Progenitor cell of endocrine pancreas (in vitro differentiated cells): ENCODE measurements around the gene F5. TPM values are rescaled to one million over a fixed set of nuclear protein-coding genes. Genes with fewer than 3 reads are reported as not detected.

ENCODE experiments used
- DNase-seq: peaks from one replicate; pipeline ENCODE4 v3.0.0; 2021; ENCODE audit warnings: low spot score; ENCODE audit not compliant: unreplicated experiment
- H3K27ac Mint-ChIP-seq: 2 replicates; pipeline ENCODE4 v1.8.0; 2021; ENCODE audit warnings: mild to moderate bottlenecking, moderate library complexity, mixed read lengths
- H3K27me3 Mint-ChIP-seq: 2 replicates; pipeline ENCODE4 v1.8.0; 2021; ENCODE audit warnings: mixed read lengths
- H3K36me3 Mint-ChIP-seq: 2 replicates; pipeline ENCODE4 v1.8.0; 2022; ENCODE audit warnings: mixed read lengths; ENCODE audit not compliant: insufficient read depth
- H3K4me1 Mint-ChIP-seq: 2 replicates; pipeline ENCODE4 v1.8.0; 2021; ENCODE audit warnings: low read depth, mixed read lengths
- H3K4me3 Mint-ChIP-seq: 2 replicates; pipeline ENCODE4 v1.8.0; 2021; ENCODE audit warnings: low read depth, mild to moderate bottlenecking, moderate library complexity, mixed read lengths
- H3K9me3 Mint-ChIP-seq: 2 replicates; pipeline ENCODE4 v1.8.0; 2021; ENCODE audit warnings: low read depth, mixed read lengths
- total RNA-seq: library from RNA; stranded (reverse); gene quantifications from 2 replicates; pipeline ENCODE4 v1.2.1, GENCODE V29; 2021
- TF ChIP-seq, protein P1 (sequence below): fragments of 200-600 bp; sonication (generic); IDR thresholded peaks from one replicate; pipeline ENCODE4 v1.5.0; 2021; ENCODE audit warnings: antibody characterized with exemption, mild to moderate bottlenecking; ENCODE audit not compliant: unreplicated experiment

The F5 gene
- total RNA-seq, 1 donor from 2014 or later, result 2.9 TPM

DNA sequence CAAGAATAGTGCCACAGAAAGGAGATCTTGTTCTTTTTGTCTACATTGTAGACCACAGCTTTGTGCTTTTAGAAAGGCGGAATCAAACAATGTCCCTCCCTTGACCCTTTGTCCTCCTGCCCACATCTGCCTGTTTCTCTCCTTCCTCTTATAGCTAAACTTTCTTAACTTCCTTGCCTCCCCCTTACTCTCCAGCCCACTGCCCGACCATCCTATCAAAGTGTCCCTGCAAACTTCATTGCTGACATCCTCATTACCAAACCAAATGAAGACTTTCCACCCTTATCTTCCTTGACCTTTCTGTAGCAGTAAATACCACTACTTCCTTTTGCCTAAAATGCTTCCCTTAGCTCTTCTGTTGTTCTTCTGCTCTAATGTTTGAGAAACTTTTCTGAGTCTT is 38.6 kb upstream of the F5 start:
- no peak overlapping the region for H3K27ac Mint-ChIP-seq
- H3K36me3 Mint-ChIP-seq, result no peaks in the 10 kb centered on the region
- H3K4me1 Mint-ChIP-seq, result no peaks in the 10 kb centered on the region
- no peaks in the 10 kb centered on the region for H3K27me3 Mint-ChIP-seq
- no peak overlapping the region for H3K4me3 Mint-ChIP-seq
- H3K9me3 Mint-ChIP-seq, result no peaks in the 10 kb centered on the region
- TF ChIP-seq, protein P1, sequence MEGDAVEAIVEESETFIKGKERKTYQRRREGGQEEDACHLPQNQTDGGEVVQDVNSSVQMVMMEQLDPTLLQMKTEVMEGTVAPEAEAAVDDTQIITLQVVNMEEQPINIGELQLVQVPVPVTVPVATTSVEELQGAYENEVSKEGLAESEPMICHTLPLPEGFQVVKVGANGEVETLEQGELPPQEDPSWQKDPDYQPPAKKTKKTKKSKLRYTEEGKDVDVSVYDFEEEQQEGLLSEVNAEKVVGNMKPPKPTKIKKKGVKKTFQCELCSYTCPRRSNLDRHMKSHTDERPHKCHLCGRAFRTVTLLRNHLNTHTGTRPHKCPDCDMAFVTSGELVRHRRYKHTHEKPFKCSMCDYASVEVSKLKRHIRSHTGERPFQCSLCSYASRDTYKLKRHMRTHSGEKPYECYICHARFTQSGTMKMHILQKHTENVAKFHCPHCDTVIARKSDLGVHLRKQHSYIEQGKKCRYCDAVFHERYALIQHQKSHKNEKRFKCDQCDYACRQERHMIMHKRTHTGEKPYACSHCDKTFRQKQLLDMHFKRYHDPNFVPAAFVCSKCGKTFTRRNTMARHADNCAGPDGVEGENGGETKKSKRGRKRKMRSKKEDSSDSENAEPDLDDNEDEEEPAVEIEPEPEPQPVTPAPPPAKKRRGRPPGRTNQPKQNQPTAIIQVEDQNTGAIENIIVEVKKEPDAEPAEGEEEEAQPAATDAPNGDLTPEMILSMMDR, result no peak
- no peak for DNase-seq

DNA sequence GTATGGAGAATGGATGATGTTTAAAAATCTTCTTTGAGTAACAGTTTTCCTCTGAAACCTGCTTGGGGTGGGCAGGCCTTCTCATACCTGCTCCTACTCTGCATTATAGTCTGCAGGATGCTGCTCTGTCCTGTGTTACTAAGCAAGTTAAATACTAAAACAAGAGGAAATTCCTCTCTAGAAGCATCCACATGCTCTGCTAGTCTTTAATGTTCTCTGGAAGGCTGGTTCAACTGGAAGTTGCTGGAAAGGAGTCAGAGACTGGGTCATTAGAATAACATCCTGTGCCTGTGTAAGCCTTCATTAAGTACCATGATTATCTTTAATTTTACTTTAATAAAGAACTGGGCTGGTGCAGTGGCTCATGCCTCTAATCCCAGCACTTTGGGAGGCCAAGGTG is 37.8 kb upstream of the F5 start:
- H3K27me3 Mint-ChIP-seq, result no peaks in the 10 kb centered on the region
- TF ChIP-seq, protein P1, result no peak
- H3K4me1 Mint-ChIP-seq, result no peaks in the 10 kb centered on the region
- no peaks in the 10 kb centered on the region for H3K36me3 Mint-ChIP-seq
- no peak for DNase-seq
- H3K27ac Mint-ChIP-seq, result no peak overlapping the region
- H3K4me3 Mint-ChIP-seq, result no peak overlapping the region
- no peaks in the 10 kb centered on the region for H3K9me3 Mint-ChIP-seq

DNA sequence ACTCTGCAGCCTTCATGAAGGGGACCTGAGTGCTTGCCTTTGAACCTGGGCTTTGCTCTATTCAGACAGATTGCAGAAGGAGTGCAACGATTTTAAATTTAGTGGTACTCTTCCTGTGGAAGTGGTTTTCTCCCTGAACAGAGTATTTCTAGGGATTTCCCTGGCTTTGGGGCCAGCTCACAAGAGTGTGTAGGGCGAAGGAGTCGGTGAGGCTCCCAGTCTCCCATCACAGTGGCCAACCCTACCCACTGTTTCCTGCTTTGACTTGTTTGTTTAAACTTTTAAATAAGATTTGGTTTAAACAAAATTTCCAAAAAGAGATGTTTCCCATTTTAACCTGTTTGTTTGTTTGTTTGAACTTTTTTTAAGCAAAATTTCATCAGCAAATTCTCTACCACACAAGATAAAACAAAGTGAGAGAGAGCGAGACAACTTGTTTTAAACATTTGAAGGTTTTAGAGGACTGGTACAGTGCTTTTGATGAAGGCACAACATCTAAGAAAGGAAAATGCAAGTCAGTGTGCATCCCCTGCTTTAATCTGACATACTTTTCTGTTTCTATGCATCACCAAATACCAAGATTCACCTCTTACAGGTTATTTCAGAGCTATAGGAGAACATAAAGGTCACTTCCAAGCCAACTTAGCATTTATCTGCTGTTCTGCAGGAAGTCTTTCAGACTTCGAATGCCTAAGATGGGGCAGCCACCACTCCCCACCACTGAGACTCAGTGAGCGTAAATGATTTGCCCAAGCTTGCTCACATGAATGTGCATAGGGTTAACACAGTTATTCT is 37.0 kb upstream of the F5 start:
- H3K36me3 Mint-ChIP-seq, result no peaks in the 10 kb centered on the region
- TF ChIP-seq, protein P1, result no peak
- DNase-seq, result no peak
- no peak overlapping the region for H3K4me3 Mint-ChIP-seq
- no peaks in the 10 kb centered on the region for H3K4me1 Mint-ChIP-seq
- H3K27me3 Mint-ChIP-seq, result no peaks in the 10 kb centered on the region
- H3K27ac Mint-ChIP-seq, result no peak overlapping the region
- H3K9me3 Mint-ChIP-seq, result no peaks in the 10 kb centered on the region

DNA sequence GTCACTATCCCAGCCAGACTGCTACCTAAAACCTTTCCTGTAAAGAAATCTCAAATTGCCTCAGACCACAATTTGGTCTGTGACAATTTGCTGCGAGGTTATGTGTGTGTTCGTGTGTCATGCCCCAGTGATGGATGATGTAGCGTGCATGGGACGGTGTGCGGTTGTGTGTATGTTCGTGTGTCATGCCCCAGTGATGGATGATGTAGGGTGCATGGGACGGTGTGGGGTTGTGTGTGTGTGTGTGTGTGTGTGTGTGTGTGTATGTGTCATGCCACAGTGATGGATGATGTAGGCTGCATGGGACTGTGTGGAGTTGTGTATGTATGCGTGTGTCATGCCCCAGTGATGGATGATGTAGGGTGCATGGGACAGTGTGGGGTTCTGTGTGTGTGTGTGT is 34.3 kb upstream of the F5 start:
- DNase-seq, result no peak
- Mint-ChIP-seq H3K27ac (no peak overlapping the region), H3K9me3 (no peaks in the 10 kb centered on the region), H3K4me3 (no peak overlapping the region), H3K36me3 (no peaks in the 10 kb centered on the region), H3K27me3 (no peaks in the 10 kb centered on the region), H3K4me1 (no peaks in the 10 kb centered on the region)
- TF ChIP-seq, protein P1, result no peak

DNA sequence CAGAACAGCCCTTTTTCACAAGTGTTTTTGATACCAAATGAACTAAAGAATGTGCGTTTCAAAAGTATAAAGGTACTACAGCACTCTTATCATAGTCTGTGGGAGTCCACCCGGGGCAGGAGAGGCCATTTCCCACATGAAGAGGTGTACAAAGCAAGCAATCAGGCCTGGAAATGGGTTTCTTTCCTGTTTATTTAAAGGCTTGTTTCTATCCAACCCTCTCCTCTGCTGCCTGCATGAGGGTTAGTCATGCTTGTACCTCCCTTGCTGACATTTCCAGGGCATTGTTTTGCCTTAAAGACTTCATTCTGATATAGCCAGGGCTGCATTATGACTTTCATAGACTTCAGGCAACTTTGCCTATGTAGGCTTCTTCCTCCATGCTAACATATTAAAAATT is 32.1 kb upstream of the F5 start:
- Mint-ChIP-seq H3K36me3 (no peaks in the 10 kb centered on the region), H3K9me3 (no peaks in the 10 kb centered on the region), H3K27me3 (no peaks in the 10 kb centered on the region), H3K4me3 (no peak overlapping the region), H3K27ac (no peak overlapping the region), H3K4me1 (no peaks in the 10 kb centered on the region)
- TF ChIP-seq, protein P1, result no peak
- no peak for DNase-seq
